Measurements from ENCODE around the gene CARD9.
"Not testable (repeated sequence)": the region's sequence is repeated elsewhere in the genome, so short reads cannot be mapped to it uniquely, and the experiment has no call there.

CARD9 gene

DNA sequence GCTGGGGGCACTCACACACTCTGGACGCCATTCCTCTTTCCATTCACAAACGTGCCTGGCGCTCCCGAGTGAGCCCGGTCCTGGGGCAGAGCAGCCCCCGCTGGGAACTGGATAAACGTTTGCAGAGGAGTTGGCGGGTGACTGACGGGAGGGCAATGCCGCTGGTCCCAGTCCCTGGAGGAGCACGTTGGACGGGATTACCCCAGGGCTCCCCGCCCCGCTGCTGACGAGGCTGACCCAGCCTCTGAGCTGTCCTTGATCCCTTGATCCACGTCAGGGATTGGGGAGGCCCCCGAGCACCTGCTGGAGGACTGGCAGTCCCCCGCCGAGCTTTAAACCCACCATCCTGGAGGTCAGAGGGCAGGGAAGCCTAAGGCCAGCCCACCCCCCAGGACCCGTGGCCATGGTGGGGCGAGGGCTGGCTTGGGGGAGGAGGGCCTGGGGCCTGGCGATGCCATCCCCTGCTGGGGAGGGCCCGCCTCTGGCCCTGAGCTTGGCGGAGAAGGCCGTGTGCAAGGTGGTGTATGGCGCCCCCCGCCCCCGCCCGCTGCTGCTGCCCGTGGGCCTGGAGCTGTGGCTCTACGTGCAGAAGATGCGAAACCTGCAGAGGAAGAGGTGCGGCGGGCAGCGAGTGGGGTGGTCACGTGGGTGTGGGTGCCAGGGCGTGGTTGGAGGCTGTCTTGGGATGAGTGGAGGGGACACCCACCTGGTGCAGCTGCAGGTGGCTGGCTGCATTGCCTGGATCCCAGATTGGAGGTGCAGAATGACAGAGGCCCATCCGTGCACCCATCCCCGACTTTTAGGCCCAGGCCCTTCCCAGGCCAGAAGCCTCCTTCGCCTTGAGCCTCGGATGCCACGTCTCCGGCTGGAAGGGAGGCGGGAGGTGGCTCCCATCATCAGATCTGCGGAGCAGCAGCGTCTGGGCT is 41.6 kb downstream of the CARD9 start:
- no peak for DNase-seq

GRCh38 chr9:136331030-136331429 is 42.4 kb downstream of the CARD9 start:
- no peak for DNase-seq

GRCh38 chr9:136330406-136330990 is 43.0 kb downstream of the CARD9 start:
- DNase-seq = no peak

- DNase-seq = no peak
Observed at GRCh38 chr9:136329636-136330405, 43.6 kb downstream of the CARD9 start.

DNA sequence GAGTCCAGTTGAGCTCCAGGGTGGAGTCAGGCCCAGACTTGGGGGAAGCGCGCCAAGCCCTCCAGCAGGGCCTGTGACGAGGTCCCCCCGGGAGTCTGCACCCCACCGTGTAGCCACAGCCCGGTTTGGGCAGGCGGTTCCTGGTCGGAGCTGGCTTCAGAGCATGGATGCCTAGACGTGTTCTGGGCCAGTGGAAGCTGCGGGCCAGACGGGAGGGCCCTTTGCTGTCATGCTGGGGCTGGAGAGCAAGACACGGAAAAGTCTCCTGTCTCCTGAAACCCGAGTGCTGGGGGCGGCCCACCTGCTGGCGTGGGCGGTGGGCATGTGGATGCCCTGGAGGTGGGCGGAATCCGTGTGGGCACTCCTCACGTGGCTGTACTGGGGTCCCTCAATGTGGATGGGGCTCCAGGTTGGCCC is 44.2 kb downstream of the CARD9 start:
- no peak for DNase-seq

- no peak for DNase-seq
Observed at GRCh38 chr9:136328622-136329041, 44.8 kb downstream of the CARD9 start.

GRCh38 chr9:136328011-136328621 is 45.4 kb downstream of the CARD9 start:
- no peak for DNase-seq

GRCh38 chr9:136327304-136327974 is 46.0 kb downstream of the CARD9 start, which contains the start of gene GPSM1:
GPSM1 (plus strand) TSS chr9:136327539; CDS start chr9:136327696, 157 bp downstream.
- no peak for DNase-seq

DNA sequence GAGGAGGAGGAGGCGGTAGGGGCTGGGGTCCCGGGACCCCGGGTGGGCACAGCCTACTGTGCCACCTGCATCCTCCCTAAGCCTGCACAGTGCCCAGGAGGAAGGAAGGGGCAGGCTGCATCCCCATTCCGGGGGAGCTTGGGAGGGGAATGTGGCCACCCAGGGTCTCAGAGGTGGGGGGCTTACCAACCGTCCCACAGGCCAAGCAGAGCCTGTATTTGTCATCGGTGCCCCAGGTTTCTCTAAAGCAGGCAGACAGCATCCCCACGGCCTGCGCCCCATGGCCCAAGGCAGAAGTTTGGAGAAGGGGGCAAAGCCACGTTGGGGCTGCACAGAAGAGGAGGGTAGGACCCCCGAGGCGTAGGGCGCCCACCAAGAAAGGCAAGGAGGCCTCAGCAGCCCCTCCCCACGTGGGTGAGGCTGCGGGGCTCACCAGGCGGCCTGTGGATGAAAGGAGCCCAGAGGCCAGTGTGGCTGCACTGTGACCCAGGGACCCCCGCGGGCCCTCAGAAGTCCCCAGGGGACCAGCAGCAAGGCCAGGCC is 46.6 kb downstream of the CARD9 start:
- no peak for DNase-seq

DNA sequence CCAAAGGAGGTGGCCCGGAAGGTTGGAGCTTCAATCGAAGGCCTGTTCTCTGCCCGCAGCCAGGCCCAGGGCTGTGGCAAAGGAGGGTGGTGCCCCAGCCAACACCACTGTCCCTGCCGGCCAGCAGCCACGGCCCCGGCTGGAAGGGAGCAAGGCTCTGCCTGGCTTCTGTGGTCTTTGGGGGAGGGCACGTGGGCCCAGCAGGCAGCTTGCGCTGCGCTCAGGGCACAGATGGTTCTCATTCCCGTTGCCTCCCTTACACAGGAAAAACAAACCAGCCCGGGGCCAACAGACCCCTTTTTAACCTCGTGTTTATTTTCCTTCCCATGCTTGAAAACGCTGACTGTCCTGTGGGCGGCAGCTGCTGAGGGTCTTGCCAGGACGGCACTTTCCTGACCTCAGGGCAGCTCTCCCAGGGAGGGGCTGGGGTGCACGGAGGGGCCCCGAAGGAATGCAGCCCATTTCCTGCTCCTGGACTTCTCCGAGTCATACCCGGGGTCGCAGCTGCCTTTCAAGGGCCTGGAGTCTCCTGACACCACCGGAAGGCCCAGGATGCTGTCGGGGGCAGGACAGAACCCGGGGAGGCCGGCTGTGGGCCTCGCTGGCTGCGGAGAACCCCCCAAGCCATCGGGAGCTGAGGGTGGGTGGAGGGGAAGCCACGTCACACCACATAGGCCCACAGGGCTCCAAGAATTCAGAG is 47.3 kb downstream of the CARD9 start:
- no peak for DNase-seq

DNA sequence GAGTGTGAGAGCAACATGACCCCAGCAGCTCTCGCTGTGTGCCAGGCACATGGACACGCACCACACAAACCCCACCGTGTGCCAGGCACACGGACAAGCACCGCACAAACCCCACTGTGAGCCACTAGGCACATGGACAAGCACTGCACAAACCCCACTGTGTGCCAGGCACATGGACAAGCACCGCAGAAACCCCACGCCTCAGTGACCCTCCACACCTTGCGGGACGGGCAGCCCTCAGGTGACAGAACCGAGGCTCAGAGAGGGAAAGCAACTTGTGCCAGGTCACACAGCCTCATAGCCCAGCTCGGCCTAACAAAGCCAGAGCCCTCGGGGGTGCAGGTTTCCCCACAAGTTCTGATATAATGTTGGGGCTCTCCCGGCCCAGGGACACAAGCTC is 48.1 kb downstream of the CARD9 start:
- no peak for DNase-seq

- DNase-seq = no peak
Observed at GRCh38 chr9:136324501-136325300, 48.8 kb downstream of the CARD9 start.

DNA sequence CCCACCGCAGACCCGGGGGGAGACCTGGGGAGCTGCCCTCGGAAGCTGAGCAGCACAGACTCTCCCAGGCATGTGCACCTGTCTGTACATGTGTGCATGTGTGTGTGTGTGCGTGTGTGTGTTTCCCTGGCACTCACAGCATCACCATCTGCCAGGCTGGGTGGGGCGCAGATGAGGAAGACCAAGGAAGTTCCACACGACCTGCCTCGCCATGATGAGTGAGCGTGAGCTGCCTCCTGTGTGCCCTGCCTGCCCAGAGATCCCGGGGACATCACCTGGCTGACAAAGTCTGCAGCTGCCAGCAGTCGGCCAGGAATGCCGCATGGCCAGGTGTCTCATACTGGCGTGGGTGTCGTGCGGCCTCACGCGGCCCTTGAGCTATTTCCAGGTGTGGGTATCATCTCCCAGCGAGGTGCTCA is 50.1 kb downstream of the CARD9 start:
- no peak for DNase-seq

GRCh38 chr9:136322756-136323330 is 50.6 kb downstream of the CARD9 start:
- DNase-seq = no peak

- DNase-seq = no peak
Observed at GRCh38 chr9:136321561-136321960, 51.9 kb downstream of the CARD9 start.

DNA sequence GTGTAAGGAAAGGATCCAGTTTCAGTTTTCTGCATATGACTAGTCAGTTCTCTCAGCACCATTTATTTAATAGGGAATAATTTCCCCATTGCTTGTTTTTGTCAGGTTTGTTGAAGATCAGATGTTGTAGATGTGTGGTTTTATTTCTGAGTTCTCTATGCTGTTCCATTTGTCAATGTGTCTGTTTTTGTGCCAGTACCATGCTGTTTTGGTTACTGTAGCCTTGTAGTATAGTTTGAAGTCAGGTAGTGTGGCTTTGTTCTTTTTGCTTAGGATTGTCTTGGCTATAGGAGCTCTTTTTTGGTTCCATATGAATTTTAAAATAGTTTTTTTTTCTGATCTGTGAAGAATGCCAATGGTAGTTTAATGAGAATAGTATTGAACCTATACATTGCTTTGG is 52.5 kb downstream of the CARD9 start:
- not testable (repeated sequence) for DNase-seq

GRCh38 chr9:136319955-136320354 is 53.5 kb downstream of the CARD9 start:
- DNase-seq = not testable (repeated sequence)

- not testable (repeated sequence) for DNase-seq
Observed at GRCh38 chr9:136319244-136319643, 54.2 kb downstream of the CARD9 start.

DNA sequence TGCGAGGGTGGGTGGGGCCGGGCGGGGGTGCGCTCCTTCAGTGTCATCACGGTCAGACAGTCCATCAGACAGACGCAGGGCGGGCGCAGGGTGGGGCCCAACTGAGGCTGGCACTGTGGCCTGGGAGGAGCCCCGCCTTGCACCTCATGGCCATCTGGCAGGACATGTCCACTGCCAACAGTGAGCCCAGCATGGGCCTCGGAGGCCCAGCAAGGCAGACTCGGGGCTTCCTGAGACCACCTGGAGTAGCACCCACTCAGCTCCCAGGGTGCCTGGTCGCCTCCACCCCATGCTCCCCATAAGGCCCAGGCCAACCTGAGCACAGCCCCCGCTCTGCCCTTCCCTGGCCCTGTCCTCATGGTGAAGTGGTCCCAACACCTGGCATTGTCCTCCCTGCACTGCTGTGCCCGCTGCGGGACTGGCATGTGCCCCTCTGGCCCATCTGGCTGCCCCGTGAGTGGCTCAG is 54.7 kb downstream of the CARD9 start:
- no peak for DNase-seq

Data from activated gamma-delta T cell treated with Interleukin-2 at 50 U/mL for 16 hours (primary cell).